GM23338 (cell line): Measurements from ENCODE around the gene HVCN1. TPM values are rescaled to one million over a fixed set of nuclear protein-coding genes. Genes with fewer than 3 reads are reported as not detected.

Experiments used
- ATAC-seq: fragments of 200-7000 bp; cut with Tn5 transposase; 3 replicates; pipeline ENCODE4 v1.9.1; 2020
- DNase-seq: peaks from one replicate; pipeline ENCODE4 v3.0.0-alpha.2; 2015; ENCODE audit warnings: low spot score
- H2AFZ ChIP-seq: fragments of 200-600 bp; sonication (generic); 2 replicates; pipeline ENCODE4 v1.8.0; 2016; ENCODE audit warnings: antibody characterized with exemption, mild to moderate bottlenecking, moderate library complexity
- H3F3A ChIP-seq: fragments of 200-600 bp; sonication (generic); replicated peaks from 2 replicates; pipeline ENCODE4 v1.8.0; 2017; ENCODE audit warnings: antibody characterized with exemption, mixed run types, low read depth
- H3K27ac ChIP-seq: fragments of 200-600 bp; sonication (generic); 2 replicates; pipeline ENCODE4 v1.6.1; 2016; ENCODE audit warnings: low read depth
- H3K27me3 ChIP-seq: fragments of 200-600 bp; sonication (generic); 2 replicates; pipeline ENCODE4 v1.8.0; 2016; ENCODE audit warnings: mild to moderate bottlenecking, mixed run types, moderate library complexity; ENCODE audit not compliant: insufficient read depth
- H3K36me3 ChIP-seq: fragments of 200-600 bp; sonication (generic); 2 replicates; pipeline ENCODE4 v1.8.0; 2016; ENCODE audit warnings: mild to moderate bottlenecking; ENCODE audit not compliant: insufficient read depth
- H3K4me1 ChIP-seq: fragments of 200-600 bp; sonication (generic); 2 replicates; pipeline ENCODE4 v1.8.0; 2016; ENCODE audit warnings: mild to moderate bottlenecking, moderate library complexity; ENCODE audit not compliant: insufficient read depth
- H3K4me2 ChIP-seq: fragments of 200-600 bp; sonication (generic); 2 replicates; pipeline ENCODE4 v1.7.1; 2017; ENCODE audit warnings: mixed run types
- H3K4me3 ChIP-seq: fragments of 200-600 bp; sonication (generic); 2 replicates; pipeline ENCODE4 v1.6.1; 2016; ENCODE audit warnings: mixed run types
- H3K79me2 ChIP-seq: fragments of 200-600 bp; sonication (generic); replicated peaks from 2 replicates; pipeline ENCODE4 v1.8.0; 2017; ENCODE audit warnings: mild to moderate bottlenecking; ENCODE audit not compliant: insufficient read depth
- H3K9me2 ChIP-seq: fragments of 200-600 bp; sonication (generic); 2 replicates; pipeline ENCODE4 v1.8.0; 2017; ENCODE audit not compliant: insufficient read depth
- H4K20me1 ChIP-seq: fragments of 200-600 bp; sonication (generic); replicated peaks from 2 replicates; pipeline ENCODE4 v1.8.0; 2017; ENCODE audit warnings: mild to moderate bottlenecking; ENCODE audit not compliant: insufficient read depth
- H3K27ac Mint-ChIP-seq: 2 replicates; pipeline ENCODE4 v1.8.0; 2020; ENCODE audit warnings: inconsistent platforms, mild to moderate bottlenecking, moderate library complexity, mixed read lengths
- H3K27me3 Mint-ChIP-seq: 3 replicates; pipeline ENCODE4 v1.8.0; 2022; ENCODE audit warnings: low read depth, mild to moderate bottlenecking, moderate library complexity, mixed read lengths, inconsistent platforms; ENCODE audit not compliant: insufficient read depth, poor library complexity
- H3K36me3 Mint-ChIP-seq: 3 replicates; pipeline ENCODE4 v1.8.0; 2021; ENCODE audit warnings: low read depth, mild to moderate bottlenecking, inconsistent platforms, moderate library complexity, mixed read lengths
- H3K4me1 Mint-ChIP-seq: 3 replicates; pipeline ENCODE4 v1.8.0; 2020; ENCODE audit warnings: mild to moderate bottlenecking, inconsistent platforms, mixed read lengths
- H3K4me3 Mint-ChIP-seq: 3 replicates; pipeline ENCODE4 v1.8.0; 2021; ENCODE audit warnings: moderate library complexity, mild to moderate bottlenecking, inconsistent platforms, mixed read lengths
- H3K9me3 Mint-ChIP-seq: 3 replicates; pipeline ENCODE4 v1.8.0; 2020; ENCODE audit warnings: moderate library complexity, mild to moderate bottlenecking, inconsistent platforms, mixed read lengths
- CREB1 ChIP-seq: fragments of 250-450 bp; sonication (Bioruptor Pico); IDR thresholded peaks from 2 replicates; pipeline ENCODE4 v1.5.0; 2020; ENCODE audit warnings: low read depth, mild to moderate bottlenecking, moderate library complexity
- EZH2phosphoT487 ChIP-seq: fragments of 200-600 bp; sonication (generic); IDR thresholded peaks from one replicate; pipeline ENCODE4 v1.8.1; 2018; ENCODE audit warnings: antibody characterized with exemption; ENCODE audit not compliant: unreplicated experiment
- NANOG ChIP-seq: IDR thresholded peaks from 2 replicates; pipeline ENCODE4 v1.6.1; 2016; ENCODE audit warnings: antibody characterized with exemption, borderline replicate concordance
- POLR2AphosphoS5 ChIP-seq: IDR thresholded peaks from 2 replicates; pipeline ENCODE4 v1.6.1; 2016; ENCODE audit warnings: antibody characterized with exemption, low read depth
- ZNF114 ChIP-seq: fragments of 250-450 bp; sonication (Bioruptor Pico); IDR thresholded peaks from 2 replicates; pipeline ENCODE4 v1.5.0; 2020; ENCODE audit warnings: mild to moderate bottlenecking, moderate library complexity
- polyA plus RNA-seq: library from polyadenylated mRNA; unstranded; fragments of >200 nt; fragmentation: Nextera tagmentation; extraction: Ambion mirVana; gene quantifications from 2 replicates; pipeline ENCODE4 v1.2.1, GENCODE V29; 2016
- total RNA-seq: library from RNA; depleted of rRNA; stranded (reverse); fragments of >200 nt; shearing (Covaris generic); gene quantifications from 2 replicates; pipeline ENCODE4 v1.2.3, GENCODE V29; 2014
- TF ChIP-seq, protein P1 (sequence below): fragments of 250-450 bp; sonication (Bioruptor Pico); IDR thresholded peaks from 2 replicates; pipeline ENCODE4 v1.5.0; 2020; ENCODE audit warnings: mild to moderate bottlenecking, moderate library complexity

The HVCN1 gene
- total and polyA plus RNA-seq, 2 experiments from 2014 or later, result 10.4 to 10.7 TPM

DNA sequence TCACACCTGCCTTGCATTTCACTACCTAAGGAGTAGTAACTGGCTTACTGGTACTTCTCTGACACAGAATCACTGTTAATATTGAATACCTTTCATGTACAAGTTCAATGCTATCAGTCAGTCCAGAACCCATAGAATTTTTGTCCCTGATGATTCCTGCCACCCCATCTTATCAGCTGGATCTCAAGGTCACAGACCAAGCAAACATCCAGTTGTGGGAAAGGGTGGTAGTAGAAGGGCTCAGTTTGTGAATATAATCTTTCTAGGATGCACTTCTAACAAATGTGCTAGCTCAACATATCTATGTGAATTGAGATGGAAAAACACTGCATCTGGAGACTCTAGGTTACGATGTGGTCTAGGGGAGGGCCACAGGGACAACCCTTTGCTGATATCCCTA lies 39.7 kb upstream of the HVCN1 start:
- H3K27me3 ChIP-seq, result no peaks in the 10 kb centered on the region
- H3F3A ChIP-seq, result 0 out of 2 replicates have a peak, but pooled peaks cover 5% of the 10 kb centered on the region
- Mint-ChIP-seq H3K27ac (no peak overlapping the region), H3K9me3 (no peaks in the 10 kb centered on the region), H3K27me3 (peaks cover 3% of the 10 kb centered on the region), H3K4me3 (no peak overlapping the region), H3K4me1 (peaks cover 36% of the 10 kb centered on the region), H3K36me3 (peaks cover 83% of the 10 kb centered on the region)
- peaks cover 100% of the 10 kb centered on the region for H3K79me2 ChIP-seq
- H3K4me2 ChIP-seq, result no peak overlapping the region
- no peak overlapping the region for H3K4me3 ChIP-seq
- H2AFZ ChIP-seq, result no peak overlapping the region
- peaks cover 20% of the 10 kb centered on the region for H3K4me1 ChIP-seq
- ATAC-seq (no peak), DNase-seq (no peak)
- H3K9me2 ChIP-seq, result no peaks in the 10 kb centered on the region
- H3K27ac ChIP-seq, result 0 out of 2 replicates have a peak overlapping the region, but pooled peaks have one; percentile 7
- H4K20me1 ChIP-seq, result peaks cover 88% of the 10 kb centered on the region
- H3K36me3 ChIP-seq, result peaks cover 60% of the 10 kb centered on the region
- TF ChIP-seq NANOG (no peak), POLR2AphosphoS5 (no peak), ZNF114 (no peak), CREB1 (CRISPR knock-in tag) (no peak)
- TF ChIP-seq, protein P1, sequence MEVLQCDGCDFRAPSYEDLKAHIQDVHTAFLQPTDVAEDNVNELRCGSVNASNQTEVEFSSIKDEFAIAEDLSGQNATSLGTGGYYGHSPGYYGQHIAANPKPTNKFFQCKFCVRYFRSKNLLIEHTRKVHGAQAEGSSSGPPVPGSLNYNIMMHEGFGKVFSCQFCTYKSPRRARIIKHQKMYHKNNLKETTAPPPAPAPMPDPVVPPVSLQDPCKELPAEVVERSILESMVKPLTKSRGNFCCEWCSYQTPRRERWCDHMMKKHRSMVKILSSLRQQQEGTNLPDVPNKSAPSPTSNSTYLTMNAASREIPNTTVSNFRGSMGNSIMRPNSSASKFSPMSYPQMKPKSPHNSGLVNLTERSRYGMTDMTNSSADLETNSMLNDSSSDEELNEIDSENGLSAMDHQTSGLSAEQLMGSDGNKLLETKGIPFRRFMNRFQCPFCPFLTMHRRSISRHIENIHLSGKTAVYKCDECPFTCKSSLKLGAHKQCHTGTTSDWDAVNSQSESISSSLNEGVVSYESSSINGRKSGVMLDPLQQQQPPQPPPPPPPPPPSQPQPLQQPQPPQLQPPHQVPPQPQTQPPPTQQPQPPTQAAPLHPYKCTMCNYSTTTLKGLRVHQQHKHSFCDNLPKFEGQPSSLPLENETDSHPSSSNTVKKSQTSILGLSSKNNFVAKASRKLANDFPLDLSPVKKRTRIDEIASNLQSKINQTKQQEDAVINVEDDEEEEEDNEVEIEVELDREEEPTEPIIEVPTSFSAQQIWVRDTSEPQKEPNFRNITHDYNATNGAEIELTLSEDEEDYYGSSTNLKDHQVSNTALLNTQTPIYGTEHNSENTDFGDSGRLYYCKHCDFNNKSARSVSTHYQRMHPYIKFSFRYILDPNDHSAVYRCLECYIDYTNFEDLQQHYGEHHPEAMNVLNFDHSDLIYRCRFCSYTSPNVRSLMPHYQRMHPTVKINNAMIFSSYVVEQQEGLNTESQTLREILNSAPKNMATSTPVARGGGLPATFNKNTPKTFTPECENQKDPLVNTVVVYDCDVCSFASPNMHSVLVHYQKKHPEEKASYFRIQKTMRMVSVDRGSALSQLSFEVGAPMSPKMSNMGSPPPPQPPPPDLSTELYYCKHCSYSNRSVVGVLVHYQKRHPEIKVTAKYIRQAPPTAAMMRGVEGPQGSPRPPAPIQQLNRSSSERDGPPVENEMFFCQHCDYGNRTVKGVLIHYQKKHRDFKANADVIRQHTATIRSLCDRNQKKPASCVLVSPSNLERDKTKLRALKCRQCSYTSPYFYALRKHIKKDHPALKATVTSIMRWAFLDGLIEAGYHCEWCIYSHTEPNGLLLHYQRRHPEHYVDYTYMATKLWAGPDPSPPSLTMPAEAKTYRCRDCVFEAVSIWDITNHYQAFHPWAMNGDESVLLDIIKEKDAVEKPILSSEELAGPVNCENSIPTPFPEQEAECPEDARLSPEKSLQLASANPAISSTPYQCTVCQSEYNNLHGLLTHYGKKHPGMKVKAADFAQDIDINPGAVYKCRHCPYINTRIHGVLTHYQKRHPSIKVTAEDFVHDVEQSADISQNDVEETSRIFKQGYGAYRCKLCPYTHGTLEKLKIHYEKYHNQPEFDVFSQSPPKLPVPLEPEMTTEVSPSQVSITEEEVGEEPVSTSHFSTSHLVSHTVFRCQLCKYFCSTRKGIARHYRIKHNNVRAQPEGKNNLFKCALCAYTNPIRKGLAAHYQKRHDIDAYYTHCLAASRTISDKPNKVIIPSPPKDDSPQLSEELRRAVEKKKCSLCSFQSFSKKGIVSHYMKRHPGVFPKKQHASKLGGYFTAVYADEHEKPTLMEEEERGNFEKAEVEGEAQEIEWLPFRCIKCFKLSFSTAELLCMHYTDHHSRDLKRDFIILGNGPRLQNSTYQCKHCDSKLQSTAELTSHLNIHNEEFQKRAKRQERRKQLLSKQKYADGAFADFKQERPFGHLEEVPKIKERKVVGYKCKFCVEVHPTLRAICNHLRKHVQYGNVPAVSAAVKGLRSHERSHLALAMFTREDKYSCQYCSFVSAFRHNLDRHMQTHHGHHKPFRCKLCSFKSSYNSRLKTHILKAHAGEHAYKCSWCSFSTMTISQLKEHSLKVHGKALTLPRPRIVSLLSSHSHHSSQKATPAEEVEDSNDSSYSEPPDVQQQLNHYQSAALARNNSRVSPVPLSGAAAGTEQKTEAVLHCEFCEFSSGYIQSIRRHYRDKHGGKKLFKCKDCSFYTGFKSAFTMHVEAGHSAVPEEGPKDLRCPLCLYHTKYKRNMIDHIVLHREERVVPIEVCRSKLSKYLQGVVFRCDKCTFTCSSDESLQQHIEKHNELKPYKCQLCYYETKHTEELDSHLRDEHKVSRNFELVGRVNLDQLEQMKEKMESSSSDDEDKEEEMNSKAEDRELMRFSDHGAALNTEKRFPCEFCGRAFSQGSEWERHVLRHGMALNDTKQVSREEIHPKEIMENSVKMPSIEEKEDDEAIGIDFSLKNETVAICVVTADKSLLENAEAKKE (CRISPR knock-in tag), result no peak

DNA sequence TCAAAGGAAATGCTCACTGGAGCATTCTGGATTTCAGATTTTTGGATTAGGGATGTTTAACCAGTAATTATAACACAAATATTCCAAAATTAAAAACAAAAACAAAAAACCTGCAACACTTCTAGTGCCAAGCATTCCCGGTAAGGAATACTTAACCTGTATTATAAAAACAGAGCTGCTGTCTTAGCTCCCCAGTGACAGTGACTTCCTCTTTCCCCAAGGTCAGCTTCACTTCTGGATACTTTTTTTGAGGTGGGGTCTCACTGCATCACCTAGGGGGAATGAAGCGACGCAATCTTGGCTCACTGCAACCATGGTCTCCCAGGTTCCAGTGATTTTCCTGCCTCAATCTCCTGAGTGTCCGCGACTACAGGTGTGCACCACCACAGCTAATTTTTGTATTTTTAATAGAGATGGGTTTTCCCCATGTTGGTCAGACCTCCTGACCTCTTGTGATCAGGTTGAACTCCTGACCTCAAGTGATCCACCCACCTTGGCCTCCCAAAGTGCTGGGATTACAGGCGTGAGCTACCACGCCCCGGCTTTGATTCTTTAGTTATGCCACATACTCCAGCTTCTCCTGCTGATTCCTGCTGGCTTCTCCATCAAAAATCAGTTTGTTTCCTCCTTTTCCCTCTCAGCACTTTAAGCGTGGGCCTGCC lies 37.9 kb upstream of the HVCN1 start:
- Histone ChIP-seq H3K36me3 (peaks cover 69% of the 10 kb centered on the region), H3K27ac (peak overlapping the region; percentile 42; the same call in 1 of the 2 replicates), H3K9me2 (no peaks in the 10 kb centered on the region), H3K79me2 (peaks cover 95% of the 10 kb centered on the region), H2AFZ (no peak overlapping the region), H3K4me3 (no peak overlapping the region), H4K20me1 (peaks cover 83% of the 10 kb centered on the region), H3K4me2 (peak overlapping the region; percentile 3), H3K4me1 (peaks cover 15% of the 10 kb centered on the region), H3K27me3 (no peaks in the 10 kb centered on the region), H3F3A (0 out of 2 replicates have a peak, but pooled peaks cover 5% of the 10 kb centered on the region)
- Mint-ChIP-seq H3K9me3 (no peaks in the 10 kb centered on the region), H3K36me3 (peaks cover 91% of the 10 kb centered on the region), H3K4me1 (peaks cover 23% of the 10 kb centered on the region), H3K4me3 (no peak overlapping the region), H3K27me3 (peaks cover 3% of the 10 kb centered on the region), H3K27ac (no peak overlapping the region; the same call in 1 of the 2 replicates)
- ATAC-seq (peak; percentile 25; the same call in 2 of the 3 replicates), DNase-seq (no peak)
- TF ChIP-seq, protein P1 (CRISPR knock-in tag), result no peak
- no peak for TF ChIP-seq EZH2phosphoT487
